NCI-H1930 (cell line): ENCODE results near the gene EIF4A2.

Experiments
- DNase-seq, 2 experiments: peaks; one replicate each; lab custom pipeline; 2025; lab: John Stamatoyannopoulos, UW

EIF4A2 gene

GRCh38 chr3:186783058-186783730 lies at the start of gene EIF4A2:
Gene EIF4A2, plus strand, starts transcription at chr3:186783577. Its CDS starts 34 bp downstream, at chr3:186783611.
- DNase-seq = peak; percentile 76 to 86

- DNase-seq = no peak
Observed at GRCh38 chr3:186742618-186743380, 40.6 kb upstream of the EIF4A2 start.

GRCh38 chr3:186743666-186744065 lies 39.7 kb upstream of the EIF4A2 start:
- no peak for DNase-seq

GRCh38 chr3:186746008-186746407 lies 37.4 kb upstream of the EIF4A2 start:
- DNase-seq = no peak

GRCh38 chr3:186750316-186750715 lies 33.1 kb upstream of the EIF4A2 start:
- DNase-seq = no peak

GRCh38 chr3:186751480-186751879 lies 31.9 kb upstream of the EIF4A2 start:
- no peak for DNase-seq

- DNase-seq = no peak
Observed at GRCh38 chr3:186754006-186754405, 29.4 kb upstream of the EIF4A2 start.

- no peak for DNase-seq
Observed at GRCh38 chr3:186754871-186755270, 28.5 kb upstream of the EIF4A2 start.

- no peak for DNase-seq
Observed at GRCh38 chr3:186757214-186757613, 26.2 kb upstream of the EIF4A2 start.

GRCh38 chr3:186757686-186758220 lies 25.6 kb upstream of the EIF4A2 start:
- no peak for DNase-seq

- no peak for DNase-seq
Observed at GRCh38 chr3:186759231-186759930, 24.0 kb upstream of the EIF4A2 start.

- no peak for DNase-seq
Observed at GRCh38 chr3:186760141-186760833, 23.1 kb upstream of the EIF4A2 start.

GRCh38 chr3:186760897-186761447 lies 22.4 kb upstream of the EIF4A2 start:
- DNase-seq = no peak

GRCh38 chr3:186772281-186772694 lies 11.1 kb upstream of the EIF4A2 start:
- DNase-seq = no peak

GRCh38 chr3:186772701-186773417 lies 10.5 kb upstream of the EIF4A2 start:
- no peak for DNase-seq

GRCh38 chr3:186775999-186776398 lies 7.4 kb upstream of the EIF4A2 start:
- DNase-seq = no peak

GRCh38 chr3:186779204-186779603 lies 4.2 kb upstream of the EIF4A2 start:
- no peak for DNase-seq

GRCh38 chr3:186782542-186783057 lies 777 bp upstream of the EIF4A2 start:
- no peak for DNase-seq

- peak in 1 of 2 experiments; percentile 68 for DNase-seq
Observed at GRCh38 chr3:186783731-186784515, 546 bp downstream of the EIF4A2 start.
